PFSK-1 (cell line): Measurements from ENCODE around the gene BRDT.

Experiments used
- POLR2AphosphoS5 ChIP-seq: IDR thresholded peaks from 2 replicates; pipeline ENCODE4 v1.6.1; 2012; ENCODE audit warnings: low read depth, mild to moderate bottlenecking, control low read depth, low read length, moderate library complexity
- SIN3A ChIP-seq: IDR thresholded peaks from 2 replicates; pipeline ENCODE4 v1.6.1; 2012; ENCODE audit warnings: mild to moderate bottlenecking, low read length, moderate library complexity, borderline replicate concordance; ENCODE audit not compliant: insufficient read depth
- TAF1 ChIP-seq: IDR thresholded peaks from 2 replicates; pipeline ENCODE4 v1.6.1; 2012; ENCODE audit warnings: low read length, control low read depth, borderline replicate concordance; ENCODE audit not compliant: insufficient read depth
- TF ChIP-seq, protein P1 (sequence below), 2 experiments: IDR thresholded peaks; 2 replicates each; pipeline versions ENCODE4 v1.6.1 to v1.8.0; 2011 to 2012; ENCODE audit warnings: low read depth in 2 of 2, low read length in 2 of 2, control low read depth in 1 of 2, inconsistent platforms in 1 of 2, mild to moderate bottlenecking in 1 of 2, moderate library complexity in 1 of 2; ENCODE audit not compliant: insufficient read depth in 1 of 2

DNA sequence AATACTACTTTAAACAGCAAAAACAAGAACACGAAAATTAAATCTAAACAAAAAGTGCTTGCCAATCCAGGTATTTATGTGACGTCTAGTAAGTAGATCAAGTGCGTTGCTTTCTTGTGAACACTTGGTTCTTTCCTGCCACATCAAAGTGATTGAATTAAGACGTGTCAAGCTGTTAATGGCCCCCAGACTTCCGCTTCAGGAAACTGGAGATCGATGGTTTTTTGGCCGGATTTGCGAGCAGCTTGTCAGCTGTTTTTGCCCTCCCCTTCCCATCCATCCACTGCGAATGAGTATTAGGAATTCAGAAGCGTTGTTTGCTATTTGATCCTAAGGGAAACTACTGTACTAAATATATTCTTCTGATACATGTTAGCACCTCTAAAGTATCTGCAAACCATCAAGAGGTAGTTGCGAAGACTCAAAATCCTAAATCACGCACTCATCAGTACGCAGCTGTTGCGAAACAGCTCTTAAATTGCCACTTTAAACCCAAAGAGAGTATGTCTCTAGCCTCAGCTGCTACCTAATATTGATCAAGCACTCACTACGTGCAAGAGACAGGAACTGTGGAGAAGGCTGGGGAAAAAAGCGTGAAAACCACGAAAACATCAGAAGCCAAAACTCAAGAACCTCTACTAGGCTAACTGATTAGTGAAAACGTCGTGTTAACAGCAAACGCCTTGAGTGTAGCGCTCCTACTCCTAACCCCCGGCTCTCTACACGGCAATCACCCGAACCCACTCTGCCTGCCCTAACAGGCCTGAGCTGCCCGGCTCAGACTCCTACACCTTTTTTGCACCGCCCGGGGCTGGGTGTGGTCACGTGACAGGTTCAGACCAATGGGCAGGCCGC, 473 bp upstream of the BRDT start:
- no peak for TF ChIP-seq SIN3A
- TF ChIP-seq TAF1: no peak
- TF ChIP-seq, protein P1, sequence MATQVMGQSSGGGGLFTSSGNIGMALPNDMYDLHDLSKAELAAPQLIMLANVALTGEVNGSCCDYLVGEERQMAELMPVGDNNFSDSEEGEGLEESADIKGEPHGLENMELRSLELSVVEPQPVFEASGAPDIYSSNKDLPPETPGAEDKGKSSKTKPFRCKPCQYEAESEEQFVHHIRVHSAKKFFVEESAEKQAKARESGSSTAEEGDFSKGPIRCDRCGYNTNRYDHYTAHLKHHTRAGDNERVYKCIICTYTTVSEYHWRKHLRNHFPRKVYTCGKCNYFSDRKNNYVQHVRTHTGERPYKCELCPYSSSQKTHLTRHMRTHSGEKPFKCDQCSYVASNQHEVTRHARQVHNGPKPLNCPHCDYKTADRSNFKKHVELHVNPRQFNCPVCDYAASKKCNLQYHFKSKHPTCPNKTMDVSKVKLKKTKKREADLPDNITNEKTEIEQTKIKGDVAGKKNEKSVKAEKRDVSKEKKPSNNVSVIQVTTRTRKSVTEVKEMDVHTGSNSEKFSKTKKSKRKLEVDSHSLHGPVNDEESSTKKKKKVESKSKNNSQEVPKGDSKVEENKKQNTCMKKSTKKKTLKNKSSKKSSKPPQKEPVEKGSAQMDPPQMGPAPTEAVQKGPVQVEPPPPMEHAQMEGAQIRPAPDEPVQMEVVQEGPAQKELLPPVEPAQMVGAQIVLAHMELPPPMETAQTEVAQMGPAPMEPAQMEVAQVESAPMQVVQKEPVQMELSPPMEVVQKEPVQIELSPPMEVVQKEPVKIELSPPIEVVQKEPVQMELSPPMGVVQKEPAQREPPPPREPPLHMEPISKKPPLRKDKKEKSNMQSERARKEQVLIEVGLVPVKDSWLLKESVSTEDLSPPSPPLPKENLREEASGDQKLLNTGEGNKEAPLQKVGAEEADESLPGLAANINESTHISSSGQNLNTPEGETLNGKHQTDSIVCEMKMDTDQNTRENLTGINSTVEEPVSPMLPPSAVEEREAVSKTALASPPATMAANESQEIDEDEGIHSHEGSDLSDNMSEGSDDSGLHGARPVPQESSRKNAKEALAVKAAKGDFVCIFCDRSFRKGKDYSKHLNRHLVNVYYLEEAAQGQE (IDR thresholded peaks at IDR 0.05; ENCODE audit: insufficient read depth in 1 of 2, low read depth in 2 of 2, low read length in 2 of 2): no peak
- TF ChIP-seq POLR2AphosphoS5: no peak
